Spleen (tissue), 7 donors: ENCODE data around the gene MYO10.

Source experiments
- CTCF ChIP-seq, 11 experiments: fragments of 200-600 bp in 7 of 11; fragments of 450-650 bp in 4 of 11; sonication (generic) in 4 of 11; IDR thresholded peaks in 8 of 11; conservative IDR thresholded peaks in 3 of 11; 1 replicate in 7 of 11; 2 replicates in 4 of 11; pipeline versions ENCODE4 v1.4.0 to v1.8.0; 2016 to 2021; ENCODE audit warnings: antibody characterized with exemption in 11 of 11, inconsistent platforms in 4 of 11, mild to moderate bottlenecking in 1 of 11
- POLR2AphosphoS5 ChIP-seq, 3 donors: sonication (generic); formaldehyde crosslinking; IDR thresholded peaks; one replicate each; pipeline ENCODE4 v1.5.1; 2017; ENCODE audit warnings: antibody characterized with exemption in 3 of 3
- donor health status: DM: no; HTN: no; CAD: no; lungs with moderate emphysema.
- donor health status: DM: no; HTN: no; CAD: no.
- donor health status: DM: no; HTN: no; CAD: no.

DNA sequence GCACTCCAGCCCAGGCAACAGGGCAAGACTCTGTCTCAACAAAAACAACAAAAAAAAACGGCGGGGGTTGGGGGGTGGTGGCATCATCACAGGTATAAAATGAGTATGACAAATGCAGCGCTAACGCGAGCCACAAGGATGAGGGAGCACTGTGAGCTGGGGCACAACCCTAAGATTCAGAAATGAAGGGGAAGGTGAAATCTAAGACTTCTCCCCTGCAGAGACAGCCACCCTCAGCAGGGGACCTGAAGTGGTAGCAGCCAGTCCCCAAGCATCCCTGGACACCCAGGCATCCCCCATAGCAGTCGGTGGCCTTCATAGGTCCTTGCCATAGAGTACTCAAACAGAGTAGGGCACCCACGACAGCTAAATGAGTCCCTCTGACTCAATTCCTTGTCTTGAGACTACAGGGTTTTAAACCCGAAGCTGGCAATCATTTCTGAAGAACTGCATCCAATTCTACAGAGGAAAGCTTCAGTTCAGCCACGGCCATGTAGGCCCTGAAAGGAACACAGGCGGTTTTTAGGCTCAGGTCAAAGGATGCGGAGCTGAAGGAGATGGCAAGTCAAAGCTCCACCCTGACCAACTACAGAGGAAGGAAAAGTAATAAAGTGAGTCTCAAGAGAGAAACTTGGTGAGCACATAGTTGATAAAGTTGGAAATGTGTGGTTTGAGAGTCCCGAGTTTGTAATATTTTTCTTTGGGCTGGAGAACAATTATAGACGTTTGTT lies 50.3 kb downstream of the MYO10 start:
- TF ChIP-seq CTCF (IDR thresholded peaks at IDR 0.05 in 8 of 11, conservative IDR thresholded peaks at IDR 0.05 in 3 of 11) (no peak), POLR2AphosphoS5 (IDR thresholded peaks at IDR 0.05) (no peak)
